Measurements from ENCODE around the gene MUC3A. TPM values are rescaled to one million over a fixed set of nuclear protein-coding genes. Genes with fewer than 3 reads are reported as not detected.
A peak's percentile ranks its signal among the peaks of the same experiment; 100 is the strongest.

The MUC3A gene
- total and polyA plus RNA-seq, 2 of the 13 experiments (the other 11 are each of a cell fraction or from before 2014, with no cell fraction given): 0.01 TPM; not detected in 1

GRCh38 chr7:100914208-100914878 lies 35.0 kb upstream of the MUC3A start:
- TF ChIP-seq PITX1 (CRISPR knock-in tag; IDR thresholded peaks at IDR 0.05) (0 out of 2 replicates have a peak, but pooled peaks have one; percentile 23), ARNTL (CRISPR knock-in tag; IDR thresholded peaks at IDR 0.05) (0 out of 2 replicates have a peak, but pooled peaks have one; percentile 12), SAP130 (CRISPR knock-in tag; IDR thresholded peaks at IDR 0.05; ENCODE audit: low read depth) (0 out of 2 replicates have a peak, but pooled peaks have one; percentile 16), NCOA5 (CRISPR knock-in tag; IDR thresholded peaks at IDR 0.05) (no peak), POLR2AphosphoS5 (IDR thresholded peaks at IDR 0.05; ENCODE audit: low read depth, low read length) (no peak), MYC (CRISPR knock-in tag; IDR thresholded peaks at IDR 0.05; ENCODE audit: borderline replicate concordance) (peak; percentile 26; the same call in 1 of the 2 replicates), ZNF292 (CRISPR knock-in tag; IDR thresholded peaks at IDR 0.05; ENCODE audit: borderline replicate concordance, low read depth) (peak; percentile 25; the same call in 1 of the 2 replicates), HIC2 (CRISPR knock-in tag; IDR thresholded peaks at IDR 0.05; ENCODE audit: low read depth) (0 out of 2 replicates have a peak, but pooled peaks have one; percentile 24), SALL1 (CRISPR knock-in tag; IDR thresholded peaks at IDR 0.05) (peak; percentile 35; the same call in 1 of the 2 replicates), ARHGAP35 (CRISPR knock-in tag; IDR thresholded peaks at IDR 0.05; ENCODE audit: borderline replicate concordance) (no peak), HNF4A (CRISPR knock-in tag; IDR thresholded peaks at IDR 0.05) (peak; percentile 59; the same call in 1 of the 2 replicates)
- peaks cover 19% of the 10 kb centered on the region for H3K4me1 ChIP-seq (ENCODE audit: insufficient read depth, low read length)
- no peak overlapping the region for H2AFZ ChIP-seq (ENCODE audit: low read length)
- FAIRE-seq (no peak), DNase-seq (ENCODE audit: low spot score) (peak; percentile 32), ATAC-seq (peak; percentile 85)
- H3K27ac ChIP-seq (ENCODE audit: extremely low read length, insufficient read depth, low read length): no peak overlapping the region
- WGBS (ENCODE audit: low lambda C conversion rate): 60% methylated on average over 10 of the region's 15 CpGs
- H4K20me1 ChIP-seq (ENCODE audit: insufficient read depth, low read length): no peaks in the 10 kb centered on the region
- peak overlapping the region; percentile 2; the same call in 1 of the 2 replicates for H3K4me2 ChIP-seq (ENCODE audit: low read depth, low read length)
- BruUV-seq (replicated peaks): no TSS peak
- no peak overlapping the region for H3K4me3 ChIP-seq (replicated peaks in 1 of 3; ENCODE audit: insufficient read depth in 1 of 3, low read depth in 2 of 3, low read length in 3 of 3)
- intact Hi-C loops (cut with micrococcal nuclease; ENCODE audit: unreplicated experiment) (no loop called here), in situ Hi-C loops (cut with HindIII; ENCODE audit: extremely low pct_ligation_motif_present, low pct_unique_long_range_greater_than_20kb) (no loop called here)
- H3K9me3 ChIP-seq (ENCODE audit: low read length): no peaks in the 10 kb centered on the region
- no peaks in the 10 kb centered on the region for H3K27me3 ChIP-seq (ENCODE audit: control insufficient read depth in 1 of 2, insufficient read depth in 2 of 2, low read length in 2 of 2)
- ChIA-PET CTCF (ENCODE audit: low intra/inter-chr PET ratio, low total read pairs) (no interaction called here), POLR2A (no interaction called here)
- H3K79me2 ChIP-seq (ENCODE audit: insufficient read depth, low read length): no peaks in the 10 kb centered on the region
- H3K36me3 ChIP-seq (replicated peaks in 1 of 2; ENCODE audit: control insufficient read depth in 1 of 2, insufficient read depth in 2 of 2, low read length in 2 of 2): no peaks in the 10 kb centered on the region
- no peak overlapping the region for H3K9ac ChIP-seq (ENCODE audit: insufficient read depth, low read depth, low read length)

All from HepG2 (cell line).